HG03097 (cell line): ENCODE measurements around the gene GSN.
"Not testable (repeated sequence)": the region's sequence is repeated elsewhere in the genome, so short reads cannot be mapped to it uniquely, and the experiment has no call there.

Source experiments
- ATAC-seq: cut with Tn5 transposase; IDR thresholded peaks from one replicate; pipeline ENCODE4 v1.9.1; 2021; ENCODE audit not compliant: unreplicated experiment, low FRiP score

Gene GSN

GRCh38 chr9:121285835-121286687, 18.1 kb downstream of the GSN start:
- no peak for ATAC-seq

- ATAC-seq, result no peak
Measured at GRCh38 chr9:121286688-121286972, 18.7 kb downstream of the GSN start.

GRCh38 chr9:121286973-121287741, 19.2 kb downstream of the GSN start:
- ATAC-seq, result no peak

GRCh38 chr9:121288673-121289025, 20.7 kb downstream of the GSN start:
- no peak for ATAC-seq

- ATAC-seq, result no peak
Measured at GRCh38 chr9:121289026-121289771, 21.2 kb downstream of the GSN start.

GRCh38 chr9:121289772-121290370, 21.9 kb downstream of the GSN start:
- no peak for ATAC-seq

DNA sequence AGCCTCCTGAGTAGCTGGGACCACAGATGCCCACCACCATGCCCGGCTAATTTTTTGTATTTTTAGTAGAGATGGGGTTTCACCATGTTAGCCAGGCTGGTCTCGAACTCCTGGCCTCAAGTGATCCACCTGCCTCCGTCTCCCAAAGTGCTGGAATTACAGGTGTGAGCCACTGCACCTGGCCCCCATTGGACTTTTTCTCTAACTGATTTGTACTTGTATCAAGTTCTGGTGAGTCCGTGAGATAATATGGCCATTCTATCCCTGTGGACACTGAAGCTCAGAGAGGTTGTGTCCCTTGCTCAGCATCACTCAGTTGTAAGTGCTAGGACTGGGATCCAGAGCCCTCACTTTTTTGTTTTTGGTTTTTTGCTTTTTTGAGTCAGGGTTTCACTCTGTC, 23.6 kb downstream of the GSN start:
- ATAC-seq, result not testable (repeated sequence)

DNA sequence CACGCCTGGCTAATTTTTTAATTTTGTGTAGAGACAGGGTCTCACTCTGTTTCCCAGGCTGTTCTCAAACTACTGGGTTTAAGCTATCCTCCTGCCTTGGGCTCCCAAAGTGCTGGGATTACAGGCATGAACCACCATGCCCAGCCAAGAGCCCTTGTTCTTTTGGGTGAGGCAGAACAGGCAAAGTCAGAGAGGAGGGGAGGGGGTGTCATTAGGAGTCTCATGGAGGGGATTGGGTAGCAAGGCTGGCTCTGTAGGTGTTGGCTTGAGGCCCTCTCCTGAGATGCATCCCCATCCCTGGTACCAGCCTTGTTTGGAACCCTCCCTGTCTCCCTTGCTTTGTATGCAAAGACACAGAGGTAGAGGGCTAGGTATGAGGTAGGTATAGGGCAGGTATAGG, 24.1 kb downstream of the GSN start:
- no peak for ATAC-seq

- no peak for ATAC-seq
Measured at GRCh38 chr9:121292801-121293241, 24.9 kb downstream of the GSN start.

DNA sequence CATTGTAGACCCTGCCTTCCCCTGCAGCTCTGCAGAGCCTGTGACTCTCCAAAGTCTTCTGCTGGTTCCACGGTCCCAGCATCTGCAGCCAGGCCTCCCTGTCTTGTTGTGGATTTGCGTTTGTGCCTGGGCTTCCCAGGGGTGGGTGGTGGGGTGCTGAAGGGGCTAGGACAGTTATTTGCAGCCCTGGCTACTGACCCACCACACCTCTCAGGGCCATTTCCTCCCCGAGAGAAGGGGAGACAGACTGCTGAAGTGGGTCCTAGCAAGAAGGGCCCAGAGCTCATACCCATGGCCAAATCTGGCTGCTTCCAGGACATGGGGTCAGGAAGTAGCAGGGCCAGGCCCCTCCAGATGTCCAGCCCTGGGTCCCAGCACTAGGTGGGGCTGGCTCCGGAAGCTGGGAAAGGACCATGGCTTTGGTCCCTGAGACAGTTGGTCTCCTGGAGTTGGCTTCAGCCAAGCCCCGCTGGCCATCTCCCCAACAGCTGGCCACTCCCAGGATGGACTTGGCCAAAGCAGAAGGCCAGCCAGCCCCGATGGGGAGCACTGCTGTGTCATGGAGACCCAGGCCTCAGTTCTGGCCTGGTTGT, 26.3 kb downstream of the GSN start:
- ATAC-seq, result no peak

GRCh38 chr9:121294866-121295661, 27.1 kb downstream of the GSN start:
- ATAC-seq, result no peak

DNA sequence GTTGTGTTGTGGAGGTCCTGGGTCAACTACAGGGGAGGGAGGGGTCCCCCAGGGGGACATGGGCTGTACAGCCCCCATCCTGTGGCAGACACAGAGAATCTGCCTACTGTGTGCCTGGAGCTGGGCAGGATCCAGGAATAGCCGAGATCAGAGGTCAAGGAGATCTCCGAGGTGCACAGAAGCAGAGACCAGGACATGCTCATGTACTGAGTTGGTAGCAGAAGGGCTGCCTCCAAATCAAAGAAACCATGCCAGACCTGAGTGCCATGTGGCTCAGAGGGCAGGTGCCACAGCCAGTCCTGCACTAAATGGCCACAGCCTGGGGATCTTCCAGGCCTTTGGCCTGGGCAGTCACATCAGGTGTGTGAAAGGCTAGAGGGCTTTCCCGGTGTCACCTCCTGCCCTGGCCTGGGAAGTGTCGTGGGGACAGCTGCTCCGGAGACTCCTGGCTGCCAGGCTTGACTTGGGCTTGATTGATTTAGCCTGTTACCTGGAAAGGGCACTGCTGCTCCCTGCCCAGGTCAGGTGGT, 27.8 kb downstream of the GSN start:
- ATAC-seq, result no peak

DNA sequence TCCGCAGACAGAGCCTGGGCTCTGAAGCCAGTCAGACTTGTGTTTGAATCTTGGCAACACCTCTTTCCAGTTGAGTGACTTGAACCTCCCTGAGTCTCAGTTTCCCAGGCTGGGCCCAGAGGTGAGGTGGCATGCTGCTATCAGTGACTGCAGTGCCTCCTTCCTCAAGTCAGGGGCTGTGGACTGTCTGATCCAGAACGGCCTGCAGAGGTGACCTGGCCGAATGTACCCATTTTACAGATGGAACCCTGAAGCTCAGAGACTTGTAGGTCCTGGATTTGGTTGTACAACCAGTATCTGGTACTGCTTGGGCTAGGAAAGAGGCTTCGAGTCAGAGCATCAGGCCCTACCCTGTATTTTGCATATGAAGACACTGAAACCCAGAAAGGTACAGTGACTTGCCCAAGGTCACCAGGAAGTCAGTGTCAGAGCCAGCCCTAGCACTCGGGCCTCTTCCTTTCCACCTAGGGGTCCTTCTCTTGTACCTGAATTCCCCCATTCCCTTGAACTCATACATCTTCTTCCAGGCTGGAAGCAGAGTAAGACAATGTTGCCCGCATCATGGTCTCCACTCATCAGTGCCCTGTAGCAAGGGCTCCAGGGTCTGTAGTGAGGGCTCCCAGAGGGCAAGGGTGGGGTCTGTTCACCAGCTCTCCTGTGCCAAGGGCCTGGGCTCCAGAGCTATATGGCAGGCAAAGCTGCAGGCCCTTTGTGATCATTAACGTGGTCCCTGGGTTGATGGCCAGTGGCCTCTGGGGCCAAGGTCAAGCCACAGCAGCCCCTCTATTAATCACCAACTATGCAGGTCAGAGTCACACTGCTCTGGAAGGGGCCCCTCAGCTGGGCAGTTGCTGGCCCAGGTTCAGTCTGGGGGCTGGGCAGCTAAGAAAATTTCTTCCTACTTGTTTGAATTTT, 28.5 kb downstream of the GSN start:
- ATAC-seq, result no peak

DNA sequence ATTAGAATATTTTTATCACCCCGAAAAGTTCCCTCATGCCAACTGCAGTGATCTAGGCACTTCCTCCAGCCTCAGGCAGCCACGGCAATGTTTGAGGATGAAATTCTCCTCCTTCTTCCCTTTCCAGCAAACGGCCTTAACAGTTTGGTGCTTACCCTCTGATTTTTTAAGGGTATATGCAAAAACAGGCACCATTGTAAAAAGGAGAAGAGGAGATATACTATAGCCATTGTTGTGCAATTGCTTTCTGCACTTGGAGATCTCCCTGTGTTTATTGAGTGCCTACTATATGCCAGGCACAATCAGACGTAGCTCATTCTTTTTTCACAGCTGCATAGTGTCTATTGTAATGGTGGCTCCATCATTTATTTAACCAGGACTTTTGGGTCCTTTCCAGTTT, 29.4 kb downstream of the GSN start:
- ATAC-seq, result no peak

DNA sequence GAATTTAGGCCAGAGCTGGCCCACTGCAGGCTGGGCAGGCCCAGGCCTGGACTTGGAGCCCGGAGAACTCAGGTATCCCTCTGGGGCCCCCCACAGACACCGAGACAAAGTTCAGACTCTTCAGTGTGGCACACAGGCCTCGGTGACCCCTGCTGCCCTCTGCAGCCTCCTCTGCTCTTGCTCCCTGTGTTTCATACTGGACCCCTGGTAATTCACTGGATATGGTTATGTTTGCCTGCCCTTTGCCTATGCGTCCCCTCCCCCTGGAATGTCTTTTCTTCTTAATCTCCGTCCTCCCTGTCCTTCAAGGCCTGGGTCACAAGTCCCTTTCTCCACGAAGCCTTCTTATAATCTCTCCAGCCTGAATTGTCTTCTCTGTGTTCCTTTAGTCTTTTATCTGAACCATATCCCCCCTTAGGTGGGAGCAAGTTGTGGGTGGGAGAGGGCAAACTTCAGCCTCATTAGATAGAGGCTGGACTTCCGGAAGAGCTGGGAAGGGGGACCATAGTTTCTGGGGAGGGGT, 30.1 kb downstream of the GSN start:
- ATAC-seq, result no peak

DNA sequence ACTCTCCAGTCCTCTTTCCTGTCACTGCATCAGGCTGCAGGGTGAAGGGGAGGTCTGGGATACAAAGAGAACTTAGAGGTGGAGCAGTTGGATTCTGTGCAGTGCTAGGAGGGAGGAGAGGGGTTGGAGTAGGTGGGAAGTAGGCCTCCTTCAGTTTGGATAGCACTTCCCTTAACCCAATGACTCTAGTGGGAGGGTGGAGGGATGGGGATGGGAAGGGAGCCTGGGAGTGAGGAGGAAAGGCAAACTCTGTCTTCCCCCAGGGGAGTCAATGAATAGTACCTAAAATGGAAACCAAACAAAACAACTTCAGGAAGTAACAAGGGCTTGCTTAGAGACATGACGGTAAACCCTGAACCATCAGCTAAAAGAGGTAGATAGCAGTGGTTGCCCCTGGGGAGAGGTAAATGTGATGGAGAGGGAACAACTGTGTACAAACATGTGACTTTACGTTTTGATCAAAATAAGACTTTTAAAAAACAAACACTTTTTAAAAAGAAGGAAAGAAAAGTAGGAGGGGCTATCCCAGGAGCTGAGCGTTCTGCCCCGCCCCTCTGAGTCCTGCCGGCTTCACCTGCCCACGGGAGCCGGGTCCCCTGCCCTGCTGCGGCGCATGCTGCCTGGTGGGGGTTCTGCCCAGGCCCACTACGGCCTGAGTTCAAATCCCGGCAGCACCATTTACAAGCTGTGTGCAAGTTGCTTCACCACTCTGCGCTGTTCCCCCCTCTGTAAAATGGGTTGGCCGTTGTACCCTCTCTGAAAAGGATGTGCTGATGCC, 30.9 kb downstream of the GSN start:
- ATAC-seq, result no peak

DNA sequence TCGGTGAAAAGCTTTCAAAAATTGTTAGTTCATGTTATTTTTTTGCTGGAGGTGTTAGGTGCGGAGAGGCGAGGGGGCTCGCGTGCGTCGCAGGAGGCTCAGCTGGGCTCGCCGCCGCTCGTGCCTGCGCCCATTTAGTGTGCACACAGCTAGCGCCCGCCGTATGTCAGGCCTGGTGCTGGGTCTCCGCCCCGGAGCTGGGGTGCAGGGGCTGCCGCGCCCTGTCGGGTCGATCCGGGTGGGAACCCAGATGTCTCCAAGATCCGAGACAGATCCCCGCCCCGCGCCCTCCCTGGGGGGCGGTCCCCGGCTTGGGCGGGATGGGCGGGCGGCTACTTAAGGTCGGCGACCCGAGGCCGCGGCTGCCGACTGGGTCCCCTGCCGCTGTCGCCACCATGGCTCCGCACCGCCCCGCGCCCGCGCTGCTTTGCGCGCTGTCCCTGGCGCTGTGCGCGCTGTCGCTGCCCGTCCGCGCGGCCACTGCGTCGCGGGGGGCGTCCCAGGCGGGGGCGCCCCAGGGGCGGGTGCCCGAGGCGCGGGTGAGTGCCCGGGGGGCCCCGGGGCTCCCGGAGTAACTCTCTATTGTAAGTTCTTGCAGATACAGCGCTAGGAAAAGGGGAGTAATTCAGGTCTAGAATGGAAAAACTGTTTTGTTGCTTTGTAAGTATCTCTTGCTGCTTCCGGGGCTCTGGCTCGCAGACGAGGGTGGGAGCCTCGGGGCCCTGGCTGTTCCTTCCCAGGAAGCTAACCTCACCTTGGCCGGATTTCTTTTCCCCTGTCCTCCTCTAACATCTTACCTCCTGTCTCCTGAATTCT, 31.7 kb downstream of the GSN start:
- no peak for ATAC-seq
